SIG-M5 (cell line): ENCODE results near the gene SHISA4.
"Not testable (repeated sequence)": the region's sequence is repeated elsewhere in the genome, so short reads cannot be mapped to it uniquely, and the experiment has no call there.

Experiments used
- DNase-seq: peaks from one replicate; lab custom pipeline; 2025; lab: John Stamatoyannopoulos, UW

SHISA4 gene

GRCh38 chr1:201888282-201889089, at the start of gene SHISA4:
Gene SHISA4 (plus strand): TSS chr1:201888898. CDS start chr1:201888995, 97 bp downstream.
- no peak for DNase-seq

GRCh38 chr1:201839089-201839488, 49.6 kb upstream of the SHISA4 start:
- not testable (repeated sequence) for DNase-seq

- DNase-seq: no peak
These were observed 48.6 kb upstream of the SHISA4 start for GRCh38 chr1:201840055-201840454.

- no peak for DNase-seq
These were observed 48.2 kb upstream of the SHISA4 start for GRCh38 chr1:201840490-201840889.

GRCh38 chr1:201841265-201841912, 47.3 kb upstream of the SHISA4 start:
- no peak for DNase-seq

GRCh38 chr1:201842472-201843027, 46.1 kb upstream of the SHISA4 start:
- DNase-seq: no peak

- no peak for DNase-seq
These were observed 43.2 kb upstream of the SHISA4 start for GRCh38 chr1:201845331-201846083.

- no peak for DNase-seq
These were observed 41.5 kb upstream of the SHISA4 start for GRCh38 chr1:201847150-201847549.

GRCh38 chr1:201848230-201848629, 40.5 kb upstream of the SHISA4 start:
- no peak for DNase-seq

GRCh38 chr1:201849372-201850052, 39.2 kb upstream of the SHISA4 start:
- DNase-seq: no peak

- no peak for DNase-seq
These were observed 38.7 kb upstream of the SHISA4 start for GRCh38 chr1:201850053-201850397.

GRCh38 chr1:201851949-201852348, 36.7 kb upstream of the SHISA4 start:
- DNase-seq: no peak

- not testable (repeated sequence) for DNase-seq
These were observed 32.0 kb upstream of the SHISA4 start for GRCh38 chr1:201856722-201857121.

GRCh38 chr1:201859424-201859823, 29.3 kb upstream of the SHISA4 start:
- DNase-seq: no peak

- DNase-seq: no peak
These were observed 27.2 kb upstream of the SHISA4 start for GRCh38 chr1:201861448-201861847.

GRCh38 chr1:201870397-201870796, 18.3 kb upstream of the SHISA4 start:
- no peak for DNase-seq

- no peak for DNase-seq
These were observed 14.0 kb upstream of the SHISA4 start for GRCh38 chr1:201874672-201875071.

- no peak for DNase-seq
These were observed 12.4 kb upstream of the SHISA4 start for GRCh38 chr1:201876148-201876818.

GRCh38 chr1:201877877-201878401, 10.8 kb upstream of the SHISA4 start:
- no peak for DNase-seq

- no peak for DNase-seq
These were observed 7.6 kb upstream of the SHISA4 start for GRCh38 chr1:201880928-201881571.

- no peak for DNase-seq
These were observed 7.1 kb upstream of the SHISA4 start for GRCh38 chr1:201881617-201882016.
